HG03558 (cell line): Measurements from ENCODE around the gene TCEAL4.

ENCODE experiments used
- ATAC-seq: cut with Tn5 transposase; IDR thresholded peaks from one replicate; pipeline ENCODE4 v1.9.1; 2021; ENCODE audit warnings: moderate number of reproducible peaks; ENCODE audit not compliant: unreplicated experiment; ENCODE audit errors: extremely low read depth

The TCEAL4 gene

GRCh38 chrX:103585411-103586313 lies at the start of gene TCEAL4:
TCEAL4 (plus strand) TSS chrX:103585515; CDS start chrX:103586676, 1,161 bp downstream.
- no peak for ATAC-seq

- no peak for ATAC-seq
Observed at GRCh38 chrX:103536071-103536470, 49.2 kb upstream of the TCEAL4 start.

- ATAC-seq = no peak
Observed at GRCh38 chrX:103536732-103537131, 48.6 kb upstream of the TCEAL4 start.

GRCh38 chrX:103537871-103538387 lies 47.4 kb upstream of the TCEAL4 start:
- ATAC-seq = no peak

GRCh38 chrX:103538728-103539127 lies 46.6 kb upstream of the TCEAL4 start:
- no peak for ATAC-seq

- ATAC-seq = no peak
Observed at GRCh38 chrX:103539695-103540094, 45.6 kb upstream of the TCEAL4 start.

- ATAC-seq = no peak
Observed at GRCh38 chrX:103540145-103540544, 45.2 kb upstream of the TCEAL4 start.

GRCh38 chrX:103549916-103550315 lies 35.4 kb upstream of the TCEAL4 start:
- no peak for ATAC-seq

- ATAC-seq = no peak
Observed at GRCh38 chrX:103550415-103551051, 34.8 kb upstream of the TCEAL4 start.

- no peak for ATAC-seq
Observed at GRCh38 chrX:103552236-103552635, 33.1 kb upstream of the TCEAL4 start.

GRCh38 chrX:103554687-103555424 lies 30.5 kb upstream of the TCEAL4 start:
- peak; percentile 94 for ATAC-seq

GRCh38 chrX:103556963-103557612 lies 28.2 kb upstream of the TCEAL4 start:
- ATAC-seq = no peak

GRCh38 chrX:103560256-103560655 lies 25.1 kb upstream of the TCEAL4 start:
- no peak for ATAC-seq

- ATAC-seq = no peak
Observed at GRCh38 chrX:103562801-103563200, 22.5 kb upstream of the TCEAL4 start.

- no peak for ATAC-seq
Observed at GRCh38 chrX:103565197-103565596, 20.1 kb upstream of the TCEAL4 start.

GRCh38 chrX:103565752-103566151 lies 19.6 kb upstream of the TCEAL4 start:
- no peak for ATAC-seq

GRCh38 chrX:103571121-103571520 lies 14.2 kb upstream of the TCEAL4 start:
- no peak for ATAC-seq

- no peak for ATAC-seq
Observed at GRCh38 chrX:103571726-103572125, 13.6 kb upstream of the TCEAL4 start.

GRCh38 chrX:103573202-103573601 lies 12.1 kb upstream of the TCEAL4 start:
- no peak for ATAC-seq

GRCh38 chrX:103584596-103584995 lies 719 bp upstream of the TCEAL4 start:
- ATAC-seq = no peak
